ENCODE data around the gene IGFBP2. TPM values are rescaled to one million over a fixed set of nuclear protein-coding genes. Genes with fewer than 3 reads are reported as not detected.

Gene IGFBP2
- total RNA-seq, 4 donors from 2014 or later: 10.5 to 155 (median 101) TPM

DNA sequence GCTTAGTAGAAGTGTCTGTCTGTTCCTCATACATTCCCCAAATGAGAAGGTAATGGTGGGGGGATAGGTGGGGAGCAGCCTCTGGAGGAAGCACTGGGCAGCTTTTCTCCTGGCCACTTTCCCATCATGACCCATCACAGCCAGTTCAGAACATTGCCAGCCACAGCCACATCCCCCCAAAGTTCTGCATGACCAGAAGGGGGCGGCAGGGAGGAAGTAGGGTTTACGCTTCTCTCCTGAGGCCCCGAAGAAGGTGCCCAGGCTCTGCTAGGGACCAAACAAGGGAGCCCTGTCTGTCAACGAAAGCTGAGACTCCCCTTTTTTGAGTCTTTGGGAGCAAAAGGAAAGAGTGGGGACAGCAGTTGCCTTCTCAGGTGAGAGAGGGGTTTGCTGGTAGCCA lies 54.4 kb downstream of the IGFBP2 start:
- DNase-seq: no peak
- H3K36me3 ChIP-seq: no peaks in the 10 kb centered on the region
- intact Hi-C loops (cut with DNase I; ENCODE audit: low total_unique reads) (no loop called here), in situ Hi-C loops (cut with MboI; ENCODE audit: low pct_ligation_motif_present in 1 of 4, low pct_unique_long_range_greater_than_20kb in 1 of 4, low sequenced_read_pairs in 3 of 4) (loop anchor here (10.0 to 25.0 kb wide), 6 partner anchors 475 to 1027 kb away; no protein-coding TSS in a partner anchor)
- no peak for TF ChIP-seq EP300 (IDR thresholded peaks at IDR 0.05; ENCODE audit: low read depth)
- TF ChIP-seq, protein P1, sequence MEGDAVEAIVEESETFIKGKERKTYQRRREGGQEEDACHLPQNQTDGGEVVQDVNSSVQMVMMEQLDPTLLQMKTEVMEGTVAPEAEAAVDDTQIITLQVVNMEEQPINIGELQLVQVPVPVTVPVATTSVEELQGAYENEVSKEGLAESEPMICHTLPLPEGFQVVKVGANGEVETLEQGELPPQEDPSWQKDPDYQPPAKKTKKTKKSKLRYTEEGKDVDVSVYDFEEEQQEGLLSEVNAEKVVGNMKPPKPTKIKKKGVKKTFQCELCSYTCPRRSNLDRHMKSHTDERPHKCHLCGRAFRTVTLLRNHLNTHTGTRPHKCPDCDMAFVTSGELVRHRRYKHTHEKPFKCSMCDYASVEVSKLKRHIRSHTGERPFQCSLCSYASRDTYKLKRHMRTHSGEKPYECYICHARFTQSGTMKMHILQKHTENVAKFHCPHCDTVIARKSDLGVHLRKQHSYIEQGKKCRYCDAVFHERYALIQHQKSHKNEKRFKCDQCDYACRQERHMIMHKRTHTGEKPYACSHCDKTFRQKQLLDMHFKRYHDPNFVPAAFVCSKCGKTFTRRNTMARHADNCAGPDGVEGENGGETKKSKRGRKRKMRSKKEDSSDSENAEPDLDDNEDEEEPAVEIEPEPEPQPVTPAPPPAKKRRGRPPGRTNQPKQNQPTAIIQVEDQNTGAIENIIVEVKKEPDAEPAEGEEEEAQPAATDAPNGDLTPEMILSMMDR (IDR thresholded peaks at IDR 0.05): peak in 1 of 5 experiments; percentile 10
- peaks cover 17 to 76% (median 22%) of the 10 kb centered on the region in 4 donors for H3K4me1 ChIP-seq
- H3K4me3 ChIP-seq: no peak overlapping the region
- H3K27ac ChIP-seq: peak overlapping the region; percentile 45 to 85 (median 69)
- 46 to 51% methylated on average over 2 to 4 of the region's 4 CpGs for WGBS, 2 donors (ENCODE audit: low coverage in 1 of 2)
- peaks cover 48% of the 10 kb centered on the region for H3K27me3 ChIP-seq
- H3K9me3 ChIP-seq: no peaks in the 10 kb centered on the region

DNA sequence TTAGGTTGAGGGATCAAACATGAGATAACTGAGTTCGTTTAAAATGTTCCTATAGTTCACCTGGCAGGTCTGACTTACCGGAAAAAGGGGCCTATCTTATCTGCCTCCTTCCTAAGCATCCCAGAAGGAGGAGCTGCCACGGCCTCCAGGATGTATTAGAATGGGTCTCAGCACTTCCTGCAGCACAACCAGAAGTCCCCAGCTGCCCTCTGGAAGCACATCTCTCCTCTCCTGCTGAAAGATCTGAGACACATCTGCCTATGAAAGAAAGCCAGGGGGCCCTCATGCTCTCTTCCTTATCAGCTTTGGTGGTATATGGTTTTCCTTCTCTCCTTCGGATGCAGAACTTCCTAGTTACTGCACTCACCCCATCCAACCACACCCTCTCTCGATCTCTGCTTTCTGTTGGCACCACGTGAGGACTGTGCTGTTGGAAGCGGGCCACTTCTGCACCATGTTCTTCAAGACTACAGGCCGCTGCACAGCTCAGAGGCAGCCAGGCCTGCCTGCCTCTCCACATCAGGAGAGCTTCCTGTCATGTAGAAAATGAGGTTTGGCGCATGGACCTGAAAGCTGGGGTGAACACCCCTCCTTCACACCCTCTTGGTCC lies 55.6 kb downstream of the IGFBP2 start:
- in situ Hi-C loops (cut with MboI; ENCODE audit: low pct_ligation_motif_present in 1 of 4, low pct_unique_long_range_greater_than_20kb in 1 of 4, low sequenced_read_pairs in 3 of 4) (loop anchor here (10.0 to 25.0 kb wide), 6 partner anchors 473 to 1026 kb away; no protein-coding TSS in a partner anchor), intact Hi-C loops (cut with DNase I; ENCODE audit: low total_unique reads) (no loop called here)
- peak overlapping the region in 1 of 4 donors; percentile 1 for H3K4me3 ChIP-seq
- DNase-seq: no peak
- TF ChIP-seq POLR2AphosphoS5 (IDR thresholded peaks at IDR 0.05) (no peak), EP300 (IDR thresholded peaks at IDR 0.05; ENCODE audit: low read depth) (no peak), POLR2A (IDR thresholded peaks at IDR 0.05) (no peak)
- TF ChIP-seq, protein P1 (IDR thresholded peaks at IDR 0.05): no peak
- peaks cover 59% of the 10 kb centered on the region for H3K27me3 ChIP-seq
- H3K4me1 ChIP-seq: peaks cover 8 to 72% (median 15%) of the 10 kb centered on the region in 4 donors
- 53 to 57% methylated on average over 1 to 9 of the region's 9 CpGs for WGBS, 2 donors (ENCODE audit: low coverage in 1 of 2)
- no peaks in the 10 kb centered on the region for H3K9me3 ChIP-seq
- H3K27ac ChIP-seq: peak overlapping the region; percentile 82 to 94 (median 84)
- H3K36me3 ChIP-seq: no peaks in the 10 kb centered on the region

DNA sequence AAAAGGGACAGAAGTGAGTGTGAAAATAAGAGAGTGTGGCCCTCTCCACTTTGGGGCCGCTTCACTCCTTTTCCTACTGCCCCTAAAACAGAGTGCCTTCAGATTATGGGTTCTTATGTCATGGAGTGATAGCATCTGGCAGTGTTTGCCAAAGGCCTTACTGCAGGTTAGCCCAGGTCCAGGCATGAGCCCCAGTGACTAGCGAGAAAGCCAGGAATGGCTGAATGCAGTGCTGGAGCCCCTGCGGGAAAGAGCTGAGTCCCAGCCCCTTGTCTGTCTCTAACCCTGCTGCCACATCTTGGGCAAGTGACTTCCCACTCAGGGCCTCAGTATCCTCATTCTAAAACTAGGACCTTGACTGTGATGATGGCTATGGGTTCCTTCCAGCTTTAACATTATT lies 56.2 kb downstream of the IGFBP2 start:
- Histone ChIP-seq H3K4me1 (peaks cover 5 to 73% (median 14%) of the 10 kb centered on the region in 4 donors), H3K9me3 (no peaks in the 10 kb centered on the region), H3K27me3 (peaks cover 65% of the 10 kb centered on the region), H3K36me3 (no peaks in the 10 kb centered on the region), H3K4me3 (peak overlapping the region in 1 of 4 donors; percentile 1), H3K27ac (peak overlapping the region; percentile 82 to 94 (median 84))
- TF ChIP-seq, protein P1 (IDR thresholded peaks at IDR 0.05): no peak
- TF ChIP-seq POLR2A (IDR thresholded peaks at IDR 0.05) (no peak), EP300 (IDR thresholded peaks at IDR 0.05; ENCODE audit: low read depth) (no peak), POLR2AphosphoS5 (IDR thresholded peaks at IDR 0.05) (no peak)
- intact Hi-C loops (cut with DNase I; ENCODE audit: low total_unique reads) (no loop called here), in situ Hi-C loops (cut with MboI; ENCODE audit: low pct_ligation_motif_present in 1 of 4, low pct_unique_long_range_greater_than_20kb in 1 of 4, low sequenced_read_pairs in 3 of 4) (loop anchor here (10.0 to 25.0 kb wide), 6 partner anchors 473 to 1025 kb away; no protein-coding TSS in a partner anchor)
- WGBS, 2 donors (ENCODE audit: low coverage in 1 of 2): 74% methylated on average over 3 of the region's 3 CpGs; no CpG with 5 or more reads in 1 of the 2 donors
- no peak for DNase-seq

DNA sequence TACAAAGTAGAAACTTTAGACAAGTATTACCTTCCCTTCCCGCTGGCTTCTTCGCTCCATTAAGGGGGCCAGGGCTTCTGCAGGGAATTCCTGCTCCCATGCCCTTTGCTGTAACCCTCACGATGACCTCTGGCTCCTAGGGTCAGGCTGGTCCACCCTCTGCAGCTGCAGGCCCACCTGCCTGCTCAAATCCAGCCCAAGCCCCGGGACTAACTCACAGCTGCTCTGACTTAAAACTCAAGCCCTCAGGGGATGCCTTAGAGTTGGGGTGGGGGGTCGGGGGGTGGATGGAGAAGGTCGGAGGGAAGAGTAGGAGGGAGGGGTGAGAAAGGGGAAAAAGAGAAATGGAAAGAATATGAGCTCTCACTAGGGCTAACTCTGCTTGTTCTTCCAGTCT lies 57.2 kb downstream of the IGFBP2 start:
- Histone ChIP-seq H3K27me3 (peaks cover 76% of the 10 kb centered on the region), H3K36me3 (no peaks in the 10 kb centered on the region), H3K9me3 (no peaks in the 10 kb centered on the region), H3K27ac (peak overlapping the region; percentile 82 to 94 (median 84)), H3K4me3 (peak overlapping the region in 1 of 4 donors; percentile 64), H3K4me1 (peaks cover 0 to 66% (median 14%) of the 10 kb centered on the region in 4 donors)
- intact Hi-C loops (cut with DNase I; ENCODE audit: low total_unique reads): loop anchor here (5.0 to 10.0 kb wide), 6 partner anchors 374 to 1024 kb away; no protein-coding TSS in a partner anchor
- in situ Hi-C loops (cut with MboI; ENCODE audit: low pct_ligation_motif_present in 1 of 4, low pct_unique_long_range_greater_than_20kb in 1 of 4, low sequenced_read_pairs in 3 of 4): loop anchor here (10.0 to 25.0 kb wide), 7 partner anchors 472 to 1022 kb away; no protein-coding TSS in a partner anchor
- TF ChIP-seq POLR2A (IDR thresholded peaks at IDR 0.05) (no peak), EP300 (IDR thresholded peaks at IDR 0.05; ENCODE audit: low read depth) (no peak), POLR2AphosphoS5 (IDR thresholded peaks at IDR 0.05) (no peak)
- TF ChIP-seq, protein P1 (IDR thresholded peaks at IDR 0.05): no peak
- no peak for DNase-seq
- WGBS, 2 donors (ENCODE audit: low coverage in 1 of 2): 27% methylated on average over 6 of the region's 6 CpGs; no CpG with 5 or more reads in 1 of the 2 donors
